Activated gamma-delta T cell treated with anti-CD3 and anti-CD28 coated beads, Interleukin-2, amount 50 U/mL, for 16 hours (primary cell): ENCODE measurements around the gene CLEC20A.

ENCODE experiments used
- DNase-seq: peaks from one replicate; pipeline ENCODE4 v3.0.0-alpha.2; 2020; ENCODE audit warnings: low read depth

Gene CLEC20A

GRCh38 chr1:178472531-178472930, 24.2 kb downstream of the CLEC20A start:
- DNase-seq, result no peak

- no peak for DNase-seq
These were observed 26.3 kb downstream of the CLEC20A start for GRCh38 chr1:178470411-178470960.

- DNase-seq, result no peak
These were observed 28.9 kb downstream of the CLEC20A start for GRCh38 chr1:178467837-178468236.

- no peak for DNase-seq
These were observed 31.8 kb downstream of the CLEC20A start for GRCh38 chr1:178465011-178465410.

GRCh38 chr1:178464566-178464965, 32.2 kb downstream of the CLEC20A start:
- DNase-seq, result no peak

GRCh38 chr1:178464141-178464540, 32.6 kb downstream of the CLEC20A start:
- DNase-seq, result no peak

GRCh38 chr1:178461701-178462100, 35.1 kb downstream of the CLEC20A start:
- DNase-seq, result no peak

- no peak for DNase-seq
These were observed 35.7 kb downstream of the CLEC20A start for GRCh38 chr1:178461104-178461503.

GRCh38 chr1:178458203-178458602, 38.6 kb downstream of the CLEC20A start:
- no peak for DNase-seq

GRCh38 chr1:178457651-178458050, 39.1 kb downstream of the CLEC20A start:
- no peak for DNase-seq

- no peak for DNase-seq
These were observed 40.3 kb downstream of the CLEC20A start for GRCh38 chr1:178456472-178456871.

GRCh38 chr1:178452013-178452412, 44.8 kb downstream of the CLEC20A start:
- no peak for DNase-seq

GRCh38 chr1:178451529-178451928, 45.2 kb downstream of the CLEC20A start:
- DNase-seq, result no peak

GRCh38 chr1:178450871-178451270, 45.9 kb downstream of the CLEC20A start:
- no peak for DNase-seq

- DNase-seq, result no peak
These were observed 53.8 kb downstream of the CLEC20A start for GRCh38 chr1:178442925-178443324.

GRCh38 chr1:178438432-178438831, 58.3 kb downstream of the CLEC20A start:
- DNase-seq, result no peak

- no peak for DNase-seq
These were observed 59.9 kb downstream of the CLEC20A start for GRCh38 chr1:178436899-178437298.

GRCh38 chr1:178434899-178435435, 61.8 kb downstream of the CLEC20A start:
- no peak for DNase-seq

- no peak for DNase-seq
These were observed 62.4 kb downstream of the CLEC20A start for GRCh38 chr1:178434360-178434759.
